ENCODE measurements around the gene MRPS30.

DNA sequence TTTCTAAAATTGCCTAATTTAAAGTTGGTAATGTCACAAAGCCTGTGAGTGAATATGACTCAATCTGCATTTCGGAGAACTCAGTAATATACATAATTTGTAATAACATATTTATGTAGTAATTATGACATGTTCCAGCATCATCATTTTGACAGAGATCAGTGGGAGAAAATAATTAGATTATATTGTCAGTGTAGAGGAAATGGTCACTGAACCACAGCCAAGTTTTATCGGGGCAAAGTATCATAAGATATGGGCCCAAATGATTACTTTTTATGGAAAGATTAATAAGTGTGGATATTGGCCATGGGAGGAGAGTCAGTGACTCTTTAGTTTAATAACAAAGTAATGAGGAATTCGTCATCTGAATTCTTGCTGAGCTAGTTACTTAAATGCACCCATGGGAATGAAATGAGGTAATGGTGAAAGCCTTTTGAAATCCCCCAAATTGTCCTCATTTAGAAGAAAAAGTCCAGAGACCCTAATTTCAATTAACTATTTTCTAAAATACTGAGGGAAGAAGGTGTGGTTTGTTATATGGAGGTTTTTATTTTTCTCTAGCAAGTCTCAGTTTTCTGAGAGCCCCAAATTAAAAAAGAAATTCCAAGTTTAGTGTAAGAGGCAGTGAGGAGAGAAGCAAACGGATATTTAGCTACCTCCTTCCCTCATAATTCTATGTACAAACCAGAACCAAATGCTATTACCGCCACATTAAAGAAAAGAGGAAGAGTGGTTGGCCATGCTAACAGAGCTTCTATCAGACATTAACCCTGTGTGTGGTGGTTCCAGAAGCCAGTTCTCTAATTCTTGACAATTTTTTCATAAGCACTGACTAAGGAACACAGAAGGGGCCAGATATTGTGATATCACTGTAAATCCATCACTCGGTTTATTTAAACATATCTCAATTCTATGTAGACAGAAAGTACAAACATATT is 37.7 kb upstream of the MRPS30 start:
- TF ChIP-seq, protein P1, sequence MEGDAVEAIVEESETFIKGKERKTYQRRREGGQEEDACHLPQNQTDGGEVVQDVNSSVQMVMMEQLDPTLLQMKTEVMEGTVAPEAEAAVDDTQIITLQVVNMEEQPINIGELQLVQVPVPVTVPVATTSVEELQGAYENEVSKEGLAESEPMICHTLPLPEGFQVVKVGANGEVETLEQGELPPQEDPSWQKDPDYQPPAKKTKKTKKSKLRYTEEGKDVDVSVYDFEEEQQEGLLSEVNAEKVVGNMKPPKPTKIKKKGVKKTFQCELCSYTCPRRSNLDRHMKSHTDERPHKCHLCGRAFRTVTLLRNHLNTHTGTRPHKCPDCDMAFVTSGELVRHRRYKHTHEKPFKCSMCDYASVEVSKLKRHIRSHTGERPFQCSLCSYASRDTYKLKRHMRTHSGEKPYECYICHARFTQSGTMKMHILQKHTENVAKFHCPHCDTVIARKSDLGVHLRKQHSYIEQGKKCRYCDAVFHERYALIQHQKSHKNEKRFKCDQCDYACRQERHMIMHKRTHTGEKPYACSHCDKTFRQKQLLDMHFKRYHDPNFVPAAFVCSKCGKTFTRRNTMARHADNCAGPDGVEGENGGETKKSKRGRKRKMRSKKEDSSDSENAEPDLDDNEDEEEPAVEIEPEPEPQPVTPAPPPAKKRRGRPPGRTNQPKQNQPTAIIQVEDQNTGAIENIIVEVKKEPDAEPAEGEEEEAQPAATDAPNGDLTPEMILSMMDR (IDR thresholded peaks at IDR 0.05; ENCODE audit: insufficient read depth, low read length, poor library complexity, severe bottlenecking), result no peak
- no peak for TF ChIP-seq EZH2phosphoT487 (conservative IDR thresholded peaks at IDR 0.05; ENCODE audit: low read length)

Data from SU-DHL-6 (cell line).